Parathyroid adenoma (tissue), 2 donors: Measurements from ENCODE around the gene ADGRL3.

ENCODE experiments used
- H2AFZ ChIP-seq: fragments of 300-600 bp; sonication (generic); one replicate; pipeline ENCODE4 v1.7.0; 2017; ENCODE audit warnings: antibody characterized with exemption, mild to moderate bottlenecking
- H3K27ac ChIP-seq: fragments of 300-600 bp; sonication (generic); one replicate; pipeline ENCODE4 v1.7.0; 2017
- H3K27me3 ChIP-seq: fragments of 300-600 bp; sonication (generic); one replicate; pipeline ENCODE4 v1.7.0; 2017; ENCODE audit warnings: low read length; ENCODE audit not compliant: control insufficient read depth, insufficient read depth
- H3K36me3 ChIP-seq: fragments of 300-600 bp; sonication (generic); one replicate; pipeline ENCODE4 v1.7.0; 2017; ENCODE audit warnings: low read length; ENCODE audit not compliant: control insufficient read depth, insufficient read depth
- H3K4me1 ChIP-seq: fragments of 300-600 bp; sonication (generic); one replicate; pipeline ENCODE4 v1.7.0; 2017; ENCODE audit warnings: control low read depth
- H3K4me2 ChIP-seq: fragments of 300-600 bp; sonication (generic); one replicate; pipeline ENCODE4 v1.7.0; 2017; ENCODE audit warnings: low read length
- H3K4me3 ChIP-seq: fragments of 300-600 bp; sonication (generic); one replicate; pipeline ENCODE4 v1.7.0; 2017; ENCODE audit warnings: low read depth, low read length
- H3K79me2 ChIP-seq: fragments of 300-600 bp; sonication (generic); one replicate; pipeline ENCODE4 v1.7.0; 2017; ENCODE audit warnings: control low read depth
- H3K9ac ChIP-seq: fragments of 300-600 bp; sonication (generic); one replicate; pipeline ENCODE4 v1.7.0; 2017; ENCODE audit warnings: mild to moderate bottlenecking
- H3K9me3 ChIP-seq: fragments of 300-600 bp; sonication (generic); one replicate; pipeline ENCODE4 v1.7.0; 2017; ENCODE audit warnings: low read length; ENCODE audit not compliant: control insufficient read depth
- CTCF ChIP-seq: fragments of 300-600 bp; sonication (generic); IDR thresholded peaks from one replicate; pipeline ENCODE4 v1.7.0; 2017; ENCODE audit warnings: antibody characterized with exemption, mild to moderate bottlenecking
- donor health status: primary hyperparathyroidism.

ADGRL3 gene

DNA sequence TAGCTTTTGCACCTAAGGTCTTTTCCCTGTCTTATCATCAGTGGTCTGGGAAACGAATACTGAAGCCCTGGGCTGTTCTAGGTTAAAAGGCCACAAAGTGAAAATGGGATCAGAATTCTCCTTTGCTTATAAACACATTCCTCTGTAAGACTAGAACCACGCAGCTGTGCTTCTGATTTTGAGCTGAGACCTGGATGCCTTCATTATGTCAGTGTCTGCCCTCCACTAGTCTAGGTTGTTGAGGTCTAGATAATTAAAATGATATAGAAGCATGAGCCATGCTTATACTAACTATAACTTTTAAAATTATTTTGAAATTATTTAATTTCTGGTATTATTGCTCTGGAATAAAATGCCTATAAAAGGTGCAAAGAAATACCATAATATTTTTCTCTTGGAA, 403.9 kb downstream of the ADGRL3 start:
- Histone ChIP-seq H3K4me2 (no peak overlapping the region), H3K27ac (no peak overlapping the region), H3K9ac (no peak overlapping the region), H3K36me3 (no peaks in the 10 kb centered on the region), H3K79me2 (no peaks in the 10 kb centered on the region), H3K9me3 (no peaks in the 10 kb centered on the region), H3K4me3 (no peak overlapping the region), H3K4me1 (no peaks in the 10 kb centered on the region), H2AFZ (no peak overlapping the region), H3K27me3 (no peaks in the 10 kb centered on the region)
- no peak for TF ChIP-seq CTCF

DNA sequence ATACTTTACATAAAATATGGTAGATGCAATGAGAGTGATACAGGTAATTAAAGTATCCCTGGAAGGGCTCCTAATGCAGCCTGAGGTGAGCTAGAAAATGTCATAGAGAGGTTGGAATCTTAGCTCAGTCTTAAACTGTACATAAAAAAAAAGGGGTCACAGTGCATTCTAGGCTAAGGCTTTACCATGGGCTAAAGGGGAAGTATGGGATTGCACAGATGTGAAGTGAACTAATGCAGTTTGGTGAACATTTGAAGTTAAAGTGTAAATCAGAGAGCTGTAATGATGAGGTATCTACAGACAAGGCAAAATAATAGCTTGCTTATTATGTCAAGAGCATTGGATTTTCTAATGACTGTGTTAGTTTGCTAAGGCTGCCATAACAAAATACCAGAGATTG, 405.9 kb downstream of the ADGRL3 start:
- Histone ChIP-seq H3K9ac (no peak overlapping the region), H3K4me3 (no peak overlapping the region), H3K36me3 (no peaks in the 10 kb centered on the region), H3K27me3 (no peaks in the 10 kb centered on the region), H3K9me3 (no peaks in the 10 kb centered on the region), H3K4me2 (no peak overlapping the region), H3K27ac (no peak overlapping the region), H3K79me2 (no peaks in the 10 kb centered on the region), H3K4me1 (no peaks in the 10 kb centered on the region), H2AFZ (no peak overlapping the region)
- TF ChIP-seq CTCF: no peak

DNA sequence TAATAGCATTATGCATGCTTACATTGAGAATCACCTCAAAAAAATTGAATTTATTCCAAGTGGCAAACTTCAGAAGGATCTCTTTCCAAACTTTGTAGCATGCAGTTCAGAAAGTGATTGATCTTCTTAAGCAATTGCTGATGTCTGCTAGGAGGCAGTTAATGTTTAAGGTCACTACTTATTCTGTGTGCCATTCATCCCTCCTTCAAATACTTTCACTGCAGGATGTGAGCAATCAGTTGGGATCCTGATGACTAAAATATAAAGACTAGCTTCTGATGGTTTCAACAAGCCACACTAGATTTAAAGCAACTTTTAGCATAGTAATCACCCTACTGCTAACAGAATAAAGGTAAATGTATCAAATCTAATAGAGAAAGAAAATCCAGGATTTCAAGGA, 414.1 kb downstream of the ADGRL3 start:
- Histone ChIP-seq H3K4me2 (no peak overlapping the region), H3K27ac (no peak overlapping the region), H2AFZ (no peak overlapping the region), H3K36me3 (no peaks in the 10 kb centered on the region), H3K27me3 (no peaks in the 10 kb centered on the region), H3K9ac (no peak overlapping the region), H3K4me1 (no peaks in the 10 kb centered on the region), H3K79me2 (no peaks in the 10 kb centered on the region), H3K9me3 (no peaks in the 10 kb centered on the region), H3K4me3 (no peak overlapping the region)
- no peak for TF ChIP-seq CTCF

- no peak for TF ChIP-seq CTCF
- no peaks in the 10 kb centered on the region for H3K79me2 ChIP-seq
Observed at GRCh38 chr4:61619528-61619927, 419.4 kb downstream of the ADGRL3 start.

GRCh38 chr4:61628282-61628681, 428.2 kb downstream of the ADGRL3 start:
- Histone ChIP-seq H3K9ac (no peak overlapping the region), H3K4me2 (no peak overlapping the region), H3K27me3 (no peaks in the 10 kb centered on the region), H3K4me1 (no peaks in the 10 kb centered on the region), H3K27ac (no peak overlapping the region), H3K79me2 (no peaks in the 10 kb centered on the region), H3K4me3 (no peak overlapping the region), H3K36me3 (no peaks in the 10 kb centered on the region), H3K9me3 (no peaks in the 10 kb centered on the region), H2AFZ (no peak overlapping the region)
- no peak for TF ChIP-seq CTCF

More at GRCh38 chr4:61619528-61619927, 419.4 kb downstream of the ADGRL3 start:
- no peak overlapping the region for H3K27ac ChIP-seq
- no peak overlapping the region for H3K4me3 ChIP-seq
- no peaks in the 10 kb centered on the region for H3K4me1 ChIP-seq
- no peak overlapping the region for H3K4me2 ChIP-seq
- H3K9me3 ChIP-seq: no peaks in the 10 kb centered on the region
- no peak overlapping the region for H3K9ac ChIP-seq
- H2AFZ ChIP-seq: no peak overlapping the region
- H3K36me3 ChIP-seq: no peaks in the 10 kb centered on the region
- no peaks in the 10 kb centered on the region for H3K27me3 ChIP-seq
